Right lobe of liver (tissue), 6 donors: ENCODE measurements around the gene NAV2. TPM values are rescaled to one million over a fixed set of nuclear protein-coding genes. Genes with fewer than 3 reads are reported as not detected.

ENCODE experiments used
- ATAC-seq, 4 donors: fragments of 200-7000 bp; cut with Tn5 transposase; one replicate each; pipeline ENCODE4 v1.9.1; 2020; ENCODE audit warnings: mild to moderate bottlenecking in 4 of 4, moderate library complexity in 4 of 4
- DNase-seq, 3 donors: peaks; one replicate each; pipeline ENCODE4 v3.0.0-alpha.2; 2020
- H3K27ac ChIP-seq, 3 donors: fragments of 200-600 bp; one replicate each; pipeline ENCODE4 v1.8.0; 2022
- H3K27me3 ChIP-seq, 2 donors: fragments of 200-600 bp; one replicate each; pipeline ENCODE4 v1.8.0; 2022
- H3K36me3 ChIP-seq, 4 donors: fragments of 200-600 bp; sonication (generic) in 1 of 4; one replicate each; pipeline versions ENCODE4 v1.5.1 to v1.8.0; 2017 to 2022; ENCODE audit warnings: control low read depth in 1 of 4
- H3K4me1 ChIP-seq, 4 donors: fragments of 200-600 bp; sonication (generic) in 1 of 4; one replicate each; pipeline versions ENCODE4 v1.5.1 to v1.8.0; 2017 to 2022; ENCODE audit warnings: control low read depth in 1 of 4
- H3K4me3 ChIP-seq, 3 donors: fragments of 200-600 bp; one replicate each; pipeline ENCODE4 v1.8.0; 2022
- H3K9me3 ChIP-seq, 4 donors: fragments of 200-600 bp; sonication (generic) in 1 of 4; one replicate each; pipeline versions ENCODE4 v1.5.1 to v1.8.0; 2017 to 2022; ENCODE audit warnings: control low read depth in 1 of 4
- POLR2A ChIP-seq: fragments of 450-650 bp; IDR thresholded peaks from one replicate; pipeline ENCODE4 v1.6.1; 2017; ENCODE audit warnings: antibody characterized with exemption, mild to moderate bottlenecking
- WGBS: methylation state at CpG from one replicate; pipeline ENCODE4 v1.1.6; 2018; ENCODE audit warnings: low coverage, low lambda C conversion rate; ENCODE audit not compliant: insufficient coverage; ENCODE audit errors: missing lambda C conversion rate; 5-methylcytosine and 5-hydroxymethylcytosine counted together
- intact Hi-C, 2 donors: fragments of 100-400 bp; cut with DNase I; formaldehyde crosslinking; loops; one replicate each; pipeline versions ENCODE4 v1.11.2 to v1.14.1; 2022
- total RNA-seq, 6 experiments: library from RNA; depleted of rRNA in 2 of 6; stranded (reverse); fragments of >200 nt in 2 of 6; fragmentation: NEBNext Ultra II Directional in 3 of 6; extraction: Animal tissue kit (Norgen Biotek cat#: 25700) in 3 of 6; gene quantifications; one replicate each; pipeline versions ENCODE4 v1.1.0 to v1.2.4, GENCODE V29; 2016 to 2023
- TF ChIP-seq, protein P1 (sequence below), 4 donors: fragments of 200-600 bp in 3 of 4; fragments of 450-650 bp in 1 of 4; IDR thresholded peaks; one replicate each; pipeline versions ENCODE4 v1.5.1 to v1.8.0; 2016 to 2022; ENCODE audit warnings: antibody characterized with exemption in 4 of 4, mild to moderate bottlenecking in 2 of 4
- donor health status: DM: no; HTN: yes; CAD: no.
- donor health status: DM: no; HTN: no; CAD: no.
- donor health status: DM: no; HTN: no; CAD: no.
- donor health status: DM: no; HTN: yes; CAD: no.
- donor health status: DM: no; HTN: yes; CAD: no.

The NAV2 gene
- total RNA-seq, 6 experiments from 2014 or later = 15.5 to 69.2 (median 37.1) TPM

DNA sequence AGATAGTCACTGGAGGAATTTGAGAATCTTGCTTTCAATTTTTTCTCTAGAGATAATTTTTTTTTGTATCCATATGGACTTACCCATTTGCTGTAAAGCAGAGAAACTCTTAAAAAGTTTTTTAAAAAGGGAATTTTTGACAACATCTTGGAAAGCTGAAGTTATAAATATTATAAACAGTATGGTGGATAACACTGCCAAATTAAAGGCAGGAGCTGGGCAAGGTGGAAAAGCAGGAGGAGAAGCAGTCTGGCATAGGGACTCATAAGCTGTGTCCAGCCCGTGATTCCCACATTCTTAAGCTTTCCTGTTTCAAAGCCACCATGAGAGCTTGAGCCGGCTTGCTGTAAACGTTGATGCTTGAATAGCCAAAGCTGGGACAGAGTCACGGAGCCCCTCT lies 149.5 kb downstream of the NAV2 start:
- no peak overlapping the region for H3K27ac ChIP-seq
- H3K36me3 ChIP-seq = no peaks in the 10 kb centered on the region
- ATAC-seq = no peak
- WGBS = 50% methylated on average over 1 of the region's 4 CpGs
- no peak overlapping the region for H3K4me3 ChIP-seq
- intact Hi-C loops = no loop called here
- H3K9me3 ChIP-seq = no peaks in the 10 kb centered on the region
- no peak for DNase-seq
- peaks cover 0 to 21% (median 7%) of the 10 kb centered on the region in 4 donors for H3K4me1 ChIP-seq
- H3K27me3 ChIP-seq = no peaks in the 10 kb centered on the region
- TF ChIP-seq POLR2A = no peak
- TF ChIP-seq, protein P1, sequence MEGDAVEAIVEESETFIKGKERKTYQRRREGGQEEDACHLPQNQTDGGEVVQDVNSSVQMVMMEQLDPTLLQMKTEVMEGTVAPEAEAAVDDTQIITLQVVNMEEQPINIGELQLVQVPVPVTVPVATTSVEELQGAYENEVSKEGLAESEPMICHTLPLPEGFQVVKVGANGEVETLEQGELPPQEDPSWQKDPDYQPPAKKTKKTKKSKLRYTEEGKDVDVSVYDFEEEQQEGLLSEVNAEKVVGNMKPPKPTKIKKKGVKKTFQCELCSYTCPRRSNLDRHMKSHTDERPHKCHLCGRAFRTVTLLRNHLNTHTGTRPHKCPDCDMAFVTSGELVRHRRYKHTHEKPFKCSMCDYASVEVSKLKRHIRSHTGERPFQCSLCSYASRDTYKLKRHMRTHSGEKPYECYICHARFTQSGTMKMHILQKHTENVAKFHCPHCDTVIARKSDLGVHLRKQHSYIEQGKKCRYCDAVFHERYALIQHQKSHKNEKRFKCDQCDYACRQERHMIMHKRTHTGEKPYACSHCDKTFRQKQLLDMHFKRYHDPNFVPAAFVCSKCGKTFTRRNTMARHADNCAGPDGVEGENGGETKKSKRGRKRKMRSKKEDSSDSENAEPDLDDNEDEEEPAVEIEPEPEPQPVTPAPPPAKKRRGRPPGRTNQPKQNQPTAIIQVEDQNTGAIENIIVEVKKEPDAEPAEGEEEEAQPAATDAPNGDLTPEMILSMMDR (IDR thresholded peaks at IDR 0.05) = no peak

GRCh38 chr11:19864141-19865140 lies 151.8 kb downstream of the NAV2 start:
- 35% methylated on average over 6 of the region's 6 CpGs for WGBS
- intact Hi-C loops = no loop called here
- ATAC-seq = peak; percentile 84 to 92 (median 86)

DNA sequence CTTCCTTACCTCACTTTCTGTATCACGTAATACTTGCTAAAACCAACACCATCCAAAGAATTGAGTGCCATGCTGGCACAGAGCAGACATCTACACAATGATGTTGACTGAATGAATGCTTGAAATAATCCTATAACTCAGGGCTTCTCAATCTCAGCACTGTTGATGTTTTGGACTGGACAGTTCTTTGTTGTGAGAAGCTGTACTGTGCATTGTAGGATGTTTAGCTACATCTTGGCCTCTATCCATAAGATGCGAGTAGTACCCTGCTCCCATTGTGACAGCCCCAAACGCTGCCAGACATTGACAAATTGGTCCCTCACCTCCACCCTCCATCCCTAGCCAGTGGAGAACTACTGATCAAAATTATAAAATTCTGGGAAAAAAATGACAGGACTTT lies 153.4 kb downstream of the NAV2 start:
- H3K36me3 ChIP-seq = no peaks in the 10 kb centered on the region
- no peak for ATAC-seq
- DNase-seq = no peak
- no peaks in the 10 kb centered on the region for H3K27me3 ChIP-seq
- H3K4me3 ChIP-seq = no peak overlapping the region
- TF ChIP-seq POLR2A = no peak
- TF ChIP-seq, protein P1 (IDR thresholded peaks at IDR 0.05) = no peak
- WGBS = 72% methylated on average over 2 of the region's 3 CpGs
- intact Hi-C loops = no loop called here
- H3K27ac ChIP-seq = no peak overlapping the region
- H3K4me1 ChIP-seq = peaks cover 0 to 21% (median 7%) of the 10 kb centered on the region in 4 donors
- H3K9me3 ChIP-seq = no peaks in the 10 kb centered on the region

More at GRCh38 chr11:19864141-19865140, 151.8 kb downstream of the NAV2 start:
- no peaks in the 10 kb centered on the region for H3K9me3 ChIP-seq
- H3K27ac ChIP-seq = peak overlapping the region in 1 of 3 donors; percentile 8
- TF ChIP-seq POLR2A = no peak
- TF ChIP-seq, protein P1 (IDR thresholded peaks at IDR 0.05) = no peak
- H3K27me3 ChIP-seq = no peaks in the 10 kb centered on the region
- DNase-seq = peak in 2 of 3 donors; percentile 54 to 70
- peaks cover 0 to 21% (median 7%) of the 10 kb centered on the region in 4 donors for H3K4me1 ChIP-seq
- H3K36me3 ChIP-seq = no peaks in the 10 kb centered on the region
- no peak overlapping the region for H3K4me3 ChIP-seq

DNA sequence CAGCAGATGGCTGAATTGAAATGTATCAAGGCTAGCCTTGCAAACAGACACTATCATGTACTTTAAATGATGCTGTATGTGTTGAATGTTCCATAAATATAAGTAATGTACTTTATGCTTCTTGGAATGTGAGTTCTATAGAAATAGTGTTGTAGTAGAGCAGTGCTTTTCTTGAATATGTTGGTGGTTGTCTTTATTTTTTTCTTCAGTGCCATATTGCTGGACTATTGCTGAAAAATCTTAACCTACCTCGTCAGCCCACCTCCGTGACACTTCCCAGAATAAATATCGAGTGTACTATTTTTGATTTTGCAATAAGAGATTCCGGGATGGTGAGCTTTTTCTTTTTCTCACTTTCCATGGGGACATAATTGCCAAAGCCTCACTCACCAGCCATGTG lies 153.9 kb downstream of the NAV2 start:
- 27% methylated on average over 4 of the region's 4 CpGs for WGBS
- peaks cover 0 to 21% (median 7%) of the 10 kb centered on the region in 4 donors for H3K4me1 ChIP-seq
- TF ChIP-seq POLR2A = no peak
- TF ChIP-seq, protein P1 (IDR thresholded peaks at IDR 0.05) = no peak
- H3K27me3 ChIP-seq = no peaks in the 10 kb centered on the region
- H3K36me3 ChIP-seq = no peaks in the 10 kb centered on the region
- intact Hi-C loops = no loop called here
- no peak for ATAC-seq
- no peaks in the 10 kb centered on the region for H3K9me3 ChIP-seq
- H3K4me3 ChIP-seq = no peak overlapping the region
- H3K27ac ChIP-seq = no peak overlapping the region
- DNase-seq = no peak
